Kidney (tissue), 14 donors: ENCODE results near the gene RTKN2. TPM values are rescaled to one million over a fixed set of nuclear protein-coding genes. Genes with fewer than 3 reads are reported as not detected.

Source experiments
- DNase-seq, 5 donors: peaks; one replicate each; pipeline ENCODE4 v3.0.0-alpha.2; 2013 to 2020
- FAIRE-seq: peaks from 2 replicates; lab custom pipeline; 2012; peaks lifted over from hg19 to GRCh38; lab: Jason Lieb, UNC
- H3K27ac ChIP-seq, 2 donors: one replicate each; pipeline ENCODE4 v1.7.0; 2013; ENCODE audit warnings: low read depth in 2 of 2, low read length in 2 of 2, inconsistent platforms in 1 of 2
- H3K27me3 ChIP-seq: one replicate; pipeline ENCODE4 v1.7.1; 2013; ENCODE audit warnings: low read length, inconsistent platforms; ENCODE audit not compliant: control insufficient read depth, insufficient read depth
- H3K36me3 ChIP-seq, 3 donors: one replicate each; pipeline versions ENCODE4 v1.7.0 to v1.7.1; 2013; ENCODE audit warnings: low read length in 3 of 3, control low read depth in 1 of 3, inconsistent platforms in 1 of 3; ENCODE audit not compliant: insufficient read depth in 3 of 3, control insufficient read depth in 2 of 3
- H3K4me1 ChIP-seq, 3 donors: one replicate each; pipeline versions ENCODE4 v1.7.0 to v1.7.1; 2013; ENCODE audit warnings: low read length in 3 of 3, inconsistent platforms in 1 of 3, low read depth in 1 of 3; ENCODE audit not compliant: control insufficient read depth in 2 of 3, insufficient read depth in 2 of 3
- H3K4me3 ChIP-seq, 3 donors: one replicate each; pipeline versions ENCODE4 v1.7.0 to v1.8.1; 2013; ENCODE audit warnings: low read length in 3 of 3, control low read depth in 1 of 3, inconsistent platforms in 1 of 3
- H3K9ac ChIP-seq, 3 donors: one replicate each; pipeline versions ENCODE4 v1.7.0 to v1.7.1; 2013; ENCODE audit warnings: low read length in 3 of 3, control low read depth in 1 of 3, inconsistent platforms in 1 of 3
- H3K9me3 ChIP-seq, 3 donors: one replicate each; pipeline versions ENCODE4 v1.7.0 to v1.7.1; 2013; ENCODE audit warnings: low read length in 3 of 3, control low read depth in 1 of 3, inconsistent platforms in 1 of 3; ENCODE audit not compliant: control insufficient read depth in 2 of 3, insufficient read depth in 1 of 3
- intact Hi-C: fragments of 100-400 bp; cut with DNase I; formaldehyde crosslinking; loops from one replicate; pipeline ENCODE4 v1.11.1; 2022
- polyA plus RNA-seq: library from polyadenylated mRNA; stranded (reverse); fragments of 350-450 nt; fragmentation: Illumina TruSeq; extraction: RNeasy Lipid Tissue Mini Kit (QIAGEN cat#74804); gene quantifications from one replicate; pipeline ENCODE4 v1.2.3, GENCODE V29; 2014; ENCODE audit warnings: low read depth, low replicate concordance; ENCODE audit not compliant: insufficient read depth
- total RNA-seq: library from RNA; stranded (reverse); fragmentation: NEBNext Ultra II Directional; extraction: Animal tissue kit (Norgen Biotek cat#: 25700); gene quantifications from one replicate; pipeline ENCODE4 v1.2.1, GENCODE V29; 2021
- TF ChIP-seq, protein P1 (sequence below): IDR thresholded peaks from 3 replicates; pipeline ENCODE4 v1.5.1; 2012; ENCODE audit warnings: mild to moderate bottlenecking, moderate library complexity, borderline replicate concordance; ENCODE audit not compliant: insufficient read depth; ENCODE audit errors: extremely low read depth
- donor health status: control.
- donor health status: control.
- donor health status: control.
- donor health status: control.
- donor health status: control.
- donor health status: DM: yes; HTN: yes; CAD: no.
- donor health status: Normal renal cell carcinoma (clear cell type).

RTKN2 gene
- total and polyA plus RNA-seq, 2 donors from 2014 or later, result 0.24 to 1.6 TPM

- DNase-seq (no peak), FAIRE-seq (no peak)
- Histone ChIP-seq H3K4me3 (no peak overlapping the region), H3K9ac (no peak overlapping the region), H3K4me1 (no peaks in the 10 kb centered on the region), H3K27me3 (no peaks in the 10 kb centered on the region), H3K9me3 (no peaks in the 10 kb centered on the region), H3K27ac (no peak overlapping the region), H3K36me3 (no peaks in the 10 kb centered on the region)
- intact Hi-C loops, result no loop called here
- TF ChIP-seq, protein P1, sequence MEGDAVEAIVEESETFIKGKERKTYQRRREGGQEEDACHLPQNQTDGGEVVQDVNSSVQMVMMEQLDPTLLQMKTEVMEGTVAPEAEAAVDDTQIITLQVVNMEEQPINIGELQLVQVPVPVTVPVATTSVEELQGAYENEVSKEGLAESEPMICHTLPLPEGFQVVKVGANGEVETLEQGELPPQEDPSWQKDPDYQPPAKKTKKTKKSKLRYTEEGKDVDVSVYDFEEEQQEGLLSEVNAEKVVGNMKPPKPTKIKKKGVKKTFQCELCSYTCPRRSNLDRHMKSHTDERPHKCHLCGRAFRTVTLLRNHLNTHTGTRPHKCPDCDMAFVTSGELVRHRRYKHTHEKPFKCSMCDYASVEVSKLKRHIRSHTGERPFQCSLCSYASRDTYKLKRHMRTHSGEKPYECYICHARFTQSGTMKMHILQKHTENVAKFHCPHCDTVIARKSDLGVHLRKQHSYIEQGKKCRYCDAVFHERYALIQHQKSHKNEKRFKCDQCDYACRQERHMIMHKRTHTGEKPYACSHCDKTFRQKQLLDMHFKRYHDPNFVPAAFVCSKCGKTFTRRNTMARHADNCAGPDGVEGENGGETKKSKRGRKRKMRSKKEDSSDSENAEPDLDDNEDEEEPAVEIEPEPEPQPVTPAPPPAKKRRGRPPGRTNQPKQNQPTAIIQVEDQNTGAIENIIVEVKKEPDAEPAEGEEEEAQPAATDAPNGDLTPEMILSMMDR, result no peak
These were observed 84.5 kb downstream of the RTKN2 start for GRCh38 chr10:62183857-62184795.

GRCh38 chr10:62183442-62183841 is 85.2 kb downstream of the RTKN2 start:
- Histone ChIP-seq H3K27me3 (no peaks in the 10 kb centered on the region), H3K9ac (no peak overlapping the region), H3K4me3 (no peak overlapping the region), H3K27ac (no peak overlapping the region), H3K36me3 (no peaks in the 10 kb centered on the region), H3K4me1 (no peaks in the 10 kb centered on the region), H3K9me3 (no peaks in the 10 kb centered on the region)
- intact Hi-C loops, result no loop called here
- FAIRE-seq (no peak), DNase-seq (no peak)
- TF ChIP-seq, protein P1, result no peak

DNA sequence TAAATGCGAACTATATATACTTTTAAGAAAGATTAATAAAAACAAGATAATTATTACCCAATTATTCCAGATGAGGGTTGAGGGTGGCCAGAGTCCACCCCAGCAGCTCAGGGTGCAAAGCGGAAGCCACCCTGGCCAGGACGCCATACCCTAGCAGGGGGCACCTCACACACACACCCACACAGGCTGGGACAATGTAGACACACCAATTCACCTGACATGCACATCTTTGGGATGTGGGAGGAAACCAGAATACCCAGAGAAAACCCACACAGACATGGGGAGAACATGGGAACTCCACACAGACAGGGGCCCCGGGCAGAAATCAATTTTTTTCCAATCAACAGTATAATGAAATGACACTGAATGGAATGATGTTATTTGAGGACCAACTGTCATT is 86.0 kb downstream of the RTKN2 start:
- H3K36me3 ChIP-seq, result no peaks in the 10 kb centered on the region
- H3K9me3 ChIP-seq, result no peaks in the 10 kb centered on the region
- FAIRE-seq, result no peak
- H3K4me3 ChIP-seq, result no peak overlapping the region
- DNase-seq, result no peak
- intact Hi-C loops, result no loop called here
- H3K27me3 ChIP-seq, result no peaks in the 10 kb centered on the region
- H3K4me1 ChIP-seq, result no peaks in the 10 kb centered on the region
- no peak overlapping the region for H3K9ac ChIP-seq
- TF ChIP-seq, protein P1, result no peak
- H3K27ac ChIP-seq, result no peak overlapping the region
